Endothelial cell (in vitro differentiated cells): ENCODE measurements around the gene SAT2. TPM values are rescaled to one million over a fixed set of nuclear protein-coding genes. Genes with fewer than 3 reads are reported as not detected.

Source experiments
- DNase-seq: peaks from one replicate; pipeline ENCODE4 v3.0.0; 2021; ENCODE audit warnings: low spot score
- H3K27ac Mint-ChIP-seq: one replicate; pipeline ENCODE4 v1.8.0; 2021; ENCODE audit warnings: mixed read lengths, inconsistent platforms; ENCODE audit not compliant: unreplicated experiment
- H3K27me3 Mint-ChIP-seq: one replicate; pipeline ENCODE4 v1.8.0; 2021; ENCODE audit warnings: mild to moderate bottlenecking, moderate library complexity, mixed read lengths, inconsistent platforms; ENCODE audit not compliant: unreplicated experiment
- H3K36me3 Mint-ChIP-seq: one replicate; pipeline ENCODE4 v1.8.0; 2021; ENCODE audit warnings: mild to moderate bottlenecking, low read depth, mixed read lengths, inconsistent platforms; ENCODE audit not compliant: unreplicated experiment
- H3K4me1 Mint-ChIP-seq: one replicate; pipeline ENCODE4 v1.8.0; 2021; ENCODE audit warnings: mild to moderate bottlenecking, mixed read lengths, inconsistent platforms; ENCODE audit not compliant: unreplicated experiment
- H3K4me3 Mint-ChIP-seq: one replicate; pipeline ENCODE4 v1.8.0; 2021; ENCODE audit warnings: mild to moderate bottlenecking, mixed read lengths, inconsistent platforms; ENCODE audit not compliant: unreplicated experiment
- H3K9me3 Mint-ChIP-seq: one replicate; pipeline ENCODE4 v1.8.0; 2021; ENCODE audit warnings: mixed read lengths, inconsistent platforms; ENCODE audit not compliant: unreplicated experiment
- CTCF ChIP-seq: fragments of 200-600 bp; sonication (generic); IDR thresholded peaks from one replicate; pipeline ENCODE4 v1.5.0; 2021; ENCODE audit warnings: antibody characterized with exemption; ENCODE audit not compliant: unreplicated experiment
- total RNA-seq: library from RNA; stranded (reverse); fragmentation: NEBNext Ultra II Directional; extraction: Animal tissue kit (Norgen Biotek cat#: 25700); gene quantifications from one replicate; pipeline ENCODE4 v1.2.1, GENCODE V29; 2021; ENCODE audit not compliant: unreplicated experiment

The SAT2 gene
- total RNA-seq, 1 donor from 2014 or later: 100 TPM

- Mint-ChIP-seq H3K9me3 (no peaks in the 10 kb centered on the region), H3K27me3 (peaks cover 19% of the 10 kb centered on the region), H3K4me1 (peaks cover 45% of the 10 kb centered on the region), H3K36me3 (peaks cover 33% of the 10 kb centered on the region), H3K4me3 (peak within 1 kb of the TSS; percentile 99), H3K27ac (peak within 1 kb of the TSS; percentile 100)
- DNase-seq: peak; percentile 93
- TF ChIP-seq CTCF: no peak
These were observed 44.1 kb downstream of the SAT2 start, which contains the start of gene MPDU1 for GRCh38 chr17:7583253-7584109. TSS of gene MPDU1 (plus strand) at chr17:7583852. CDS start at chr17:7583863, 11 bp downstream.

- no peak for TF ChIP-seq CTCF
- no peak for DNase-seq
- peaks cover 52% of the 10 kb centered on the region for H3K4me1 Mint-ChIP-seq
- H3K27me3 Mint-ChIP-seq: peaks cover 17% of the 10 kb centered on the region
- H3K36me3 Mint-ChIP-seq: peaks cover 41% of the 10 kb centered on the region
- peak overlapping the region; percentile 83 for H3K4me3 Mint-ChIP-seq
- H3K27ac Mint-ChIP-seq: peak overlapping the region; percentile 100
- H3K9me3 Mint-ChIP-seq: no peaks in the 10 kb centered on the region
These were observed 45.0 kb downstream of the SAT2 start for GRCh38 chr17:7582396-7583252.

- DNase-seq: no peak
- peaks cover 67% of the 10 kb centered on the region for H3K4me1 Mint-ChIP-seq
- H3K36me3 Mint-ChIP-seq: peaks cover 56% of the 10 kb centered on the region
- H3K27me3 Mint-ChIP-seq: peaks cover 17% of the 10 kb centered on the region
- peak overlapping the region; percentile 4 for H3K4me3 Mint-ChIP-seq
- TF ChIP-seq CTCF: no peak
- H3K27ac Mint-ChIP-seq: peak overlapping the region; percentile 44
- no peaks in the 10 kb centered on the region for H3K9me3 Mint-ChIP-seq
These were observed 46.7 kb downstream of the SAT2 start for GRCh38 chr17:7580604-7581575.

- Mint-ChIP-seq H3K9me3 (no peaks in the 10 kb centered on the region), H3K4me1 (peaks cover 74% of the 10 kb centered on the region), H3K36me3 (peaks cover 65% of the 10 kb centered on the region), H3K27me3 (peaks cover 15% of the 10 kb centered on the region), H3K4me3 (peak overlapping the region; percentile 4), H3K27ac (peak overlapping the region; percentile 95)
- no peak for TF ChIP-seq CTCF
- DNase-seq: no peak
These were observed 47.6 kb downstream of the SAT2 start for GRCh38 chr17:7579834-7580603.
